K562 (cell line): ENCODE measurements around the gene IMMP2L.

Experiments used
- BRCA1 ChIP-seq, 2 experiments: fragments of 450-650 bp in 1 of 2; sonication (generic) in 1 of 2; formaldehyde crosslinking in 1 of 2; IDR thresholded peaks; 2 replicates each; pipeline versions ENCODE4 v1.5.0 to v1.6.1; 2017 to 2020; ENCODE audit warnings: mild to moderate bottlenecking in 1 of 2, missing genetic modification reagents in 1 of 2
- CCNT2 ChIP-seq: IDR thresholded peaks from 2 replicates; pipeline ENCODE4 v1.6.1; 2011; ENCODE audit warnings: borderline replicate concordance, low read depth, mild to moderate bottlenecking, moderate library complexity, mixed read lengths, low read length; ENCODE audit not compliant: insufficient read length; ENCODE audit errors: extremely low read depth
- HNRNPL ChIP-seq: fragments of 200-400 bp; formaldehyde crosslinking; IDR thresholded peaks from 2 replicates; pipeline ENCODE4 v1.6.1; 2017; ENCODE audit warnings: low read depth, mild to moderate bottlenecking, low read length
- ZNF586 ChIP-seq: fragments of 450-650 bp; formaldehyde crosslinking; conservative IDR thresholded peaks from 2 replicates; pipeline ENCODE4 v1.4.0; 2020; ENCODE audit warnings: mild to moderate bottlenecking, moderate library complexity
- TF ChIP-seq, protein P1 (sequence below): sonication (generic); formaldehyde crosslinking; IDR thresholded peaks from 2 replicates; pipeline ENCODE4 v1.8.1; 2023; ENCODE audit warnings: mild to moderate bottlenecking, missing genetic modification reagents

DNA sequence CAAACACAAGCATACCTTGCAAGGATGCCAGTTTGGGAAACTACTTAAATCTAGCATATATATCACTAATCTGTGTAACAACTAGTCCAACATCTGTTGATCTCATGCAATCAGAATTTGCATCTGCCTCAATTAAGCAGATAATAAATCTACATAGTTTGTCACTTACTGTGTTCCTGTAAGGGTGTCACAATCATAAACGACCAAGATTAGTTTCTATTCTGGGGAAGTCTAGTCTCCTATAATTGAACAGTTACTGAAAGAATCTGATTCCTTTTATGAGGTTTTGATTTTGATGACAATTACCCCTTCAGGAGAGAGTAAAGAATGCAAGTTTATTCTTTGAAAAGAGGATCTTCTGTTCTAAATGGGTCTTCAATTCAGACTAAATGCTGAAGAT, 556.8 kb downstream of the IMMP2L start:
- TF ChIP-seq ZNF586 (CRISPR knock-in tag) (no peak), HNRNPL (no peak), BRCA1 (IDR thresholded peaks at IDR 0.05) (no peak), BRCA1 (CRISPR knock-in tag; IDR thresholded peaks at IDR 0.05) (no peak), CCNT2 (no peak)
- TF ChIP-seq, protein P1, sequence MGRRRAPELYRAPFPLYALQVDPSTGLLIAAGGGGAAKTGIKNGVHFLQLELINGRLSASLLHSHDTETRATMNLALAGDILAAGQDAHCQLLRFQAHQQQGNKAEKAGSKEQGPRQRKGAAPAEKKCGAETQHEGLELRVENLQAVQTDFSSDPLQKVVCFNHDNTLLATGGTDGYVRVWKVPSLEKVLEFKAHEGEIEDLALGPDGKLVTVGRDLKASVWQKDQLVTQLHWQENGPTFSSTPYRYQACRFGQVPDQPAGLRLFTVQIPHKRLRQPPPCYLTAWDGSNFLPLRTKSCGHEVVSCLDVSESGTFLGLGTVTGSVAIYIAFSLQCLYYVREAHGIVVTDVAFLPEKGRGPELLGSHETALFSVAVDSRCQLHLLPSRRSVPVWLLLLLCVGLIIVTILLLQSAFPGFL (CRISPR knock-in tag) = no peak
